Measurements from ENCODE around the gene CASP14.
"Not testable (repeated sequence)": the region's sequence is repeated elsewhere in the genome, so short reads cannot be mapped to it uniquely, and the experiment has no call there.

The CASP14 gene

DNA sequence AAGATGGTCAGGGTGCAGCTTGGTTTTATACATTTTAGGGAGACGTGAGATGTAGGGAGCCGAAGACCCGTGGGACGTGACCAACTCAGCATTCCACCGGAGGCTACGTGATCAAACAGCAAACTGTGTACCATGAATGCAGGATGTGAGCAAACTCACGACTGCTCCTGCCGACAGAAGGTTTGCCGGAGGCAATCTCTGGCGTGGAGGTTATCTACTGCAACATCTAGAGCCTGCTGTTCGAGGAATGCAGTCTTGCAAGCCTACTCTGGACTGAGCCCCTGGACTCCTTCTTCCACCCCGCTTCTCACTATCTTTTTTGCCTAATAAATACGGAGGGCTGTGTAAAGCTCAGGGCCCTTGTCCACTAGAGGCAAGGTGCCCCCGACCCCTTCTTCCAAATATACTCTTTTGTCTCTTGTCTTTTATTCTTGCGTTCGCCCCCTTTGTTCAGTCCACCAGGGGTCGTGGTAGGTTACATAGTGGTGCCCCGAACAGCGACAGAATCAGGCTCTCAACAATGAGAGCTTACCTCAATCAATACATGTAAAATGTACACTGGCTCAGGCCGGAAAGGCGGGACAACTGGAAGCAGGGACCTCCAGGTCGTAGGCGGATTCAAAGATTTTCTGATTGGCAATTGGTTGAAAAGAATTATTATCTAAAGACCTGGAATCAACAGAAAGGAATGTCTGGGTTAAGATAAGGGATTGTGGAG, 23.8 kb downstream of the CASP14 start:
- no peak for DNase-seq

DNA sequence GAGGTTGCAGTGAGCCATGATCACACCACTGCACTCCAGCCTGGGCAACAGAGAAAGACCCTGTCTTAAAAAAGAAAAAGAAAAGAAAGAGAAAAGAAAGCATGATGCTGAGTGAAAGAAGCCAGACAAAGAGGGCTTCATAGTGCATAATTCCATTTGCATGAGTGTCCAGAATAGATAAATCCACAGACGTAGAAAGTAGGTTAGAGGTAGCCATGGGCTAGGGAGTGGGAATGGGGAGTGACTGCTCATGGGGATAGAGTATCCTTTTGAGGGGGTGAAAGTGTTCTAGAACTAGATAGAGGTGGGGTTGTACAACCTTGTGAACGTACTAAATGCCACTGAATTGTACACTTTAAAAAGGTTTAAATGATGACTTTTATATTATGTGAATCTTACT, 25.1 kb downstream of the CASP14 start:
- no peak for DNase-seq

- DNase-seq = no peak
Observed at GRCh38 chr19:15075806-15076205, 26.5 kb downstream of the CASP14 start.

GRCh38 chr19:15080002-15080401, 30.7 kb downstream of the CASP14 start:
- DNase-seq = not testable (repeated sequence)

GRCh38 chr19:15081911-15082310, 32.6 kb downstream of the CASP14 start, which contains the start of gene OR1I1:
TSS of gene OR1I1 (plus strand) at chr19:15082211. CDS start at chr19:15087066, 4,855 bp downstream.
- DNase-seq = no peak

DNA sequence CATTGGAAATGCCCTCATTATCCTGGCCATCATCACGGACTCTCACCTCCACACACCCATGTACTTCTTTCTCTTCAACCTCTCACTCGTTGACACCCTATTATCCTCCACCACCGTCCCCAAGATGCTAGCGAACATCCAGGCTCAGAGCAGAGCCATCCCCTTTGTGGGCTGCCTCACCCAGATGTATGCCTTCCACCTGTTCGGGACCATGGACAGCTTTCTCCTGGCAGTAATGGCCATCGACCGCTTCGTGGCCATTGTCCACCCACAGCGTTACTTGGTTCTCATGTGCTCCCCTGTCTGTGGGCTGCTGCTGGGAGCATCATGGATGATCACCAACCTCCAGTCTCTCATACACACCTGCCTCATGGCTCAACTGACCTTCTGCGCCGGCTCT, 37.9 kb downstream of the CASP14 start:
- DNase-seq = no peak

DNA sequence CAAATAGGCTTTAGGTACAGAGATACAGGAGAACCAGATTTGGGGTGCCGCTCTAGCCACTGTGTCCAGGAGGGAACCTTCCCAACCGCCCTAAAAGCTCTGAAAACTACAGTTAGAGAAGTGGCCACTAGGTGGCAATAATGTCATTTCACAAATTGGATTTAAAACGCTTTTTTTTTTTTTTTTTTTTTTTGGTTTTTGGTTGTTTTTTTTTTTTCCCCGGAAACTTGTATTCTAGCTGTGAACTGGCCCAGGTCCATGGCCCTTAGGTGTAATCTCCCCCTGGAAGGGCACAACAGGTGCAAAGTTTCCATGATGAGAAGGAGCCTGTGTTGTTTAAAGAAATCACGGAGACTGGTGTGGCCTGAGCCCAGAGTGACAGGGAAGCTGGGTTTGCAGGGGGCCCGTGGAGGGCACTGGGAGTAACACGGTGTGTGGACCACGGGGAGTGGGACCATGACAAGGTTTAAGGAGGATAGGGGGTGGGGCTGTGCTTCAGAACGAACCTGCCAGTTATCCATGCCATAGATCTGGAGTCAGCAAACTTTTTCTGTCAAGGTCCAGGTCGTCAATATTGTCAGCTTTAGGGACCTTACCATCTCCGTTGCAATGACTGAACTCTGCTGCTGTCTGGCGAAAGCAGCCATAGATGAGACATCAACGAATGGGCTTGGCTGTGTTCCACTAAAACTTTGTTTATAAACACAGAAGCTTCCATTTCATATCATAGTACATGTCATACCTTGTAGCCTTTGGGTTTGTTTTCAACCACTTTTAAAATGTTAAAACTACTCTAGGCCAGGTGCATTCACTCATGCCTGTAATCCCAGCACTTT, 42.9 kb downstream of the CASP14 start:
- peak; percentile 51 to 77 for DNase-seq

DNA sequence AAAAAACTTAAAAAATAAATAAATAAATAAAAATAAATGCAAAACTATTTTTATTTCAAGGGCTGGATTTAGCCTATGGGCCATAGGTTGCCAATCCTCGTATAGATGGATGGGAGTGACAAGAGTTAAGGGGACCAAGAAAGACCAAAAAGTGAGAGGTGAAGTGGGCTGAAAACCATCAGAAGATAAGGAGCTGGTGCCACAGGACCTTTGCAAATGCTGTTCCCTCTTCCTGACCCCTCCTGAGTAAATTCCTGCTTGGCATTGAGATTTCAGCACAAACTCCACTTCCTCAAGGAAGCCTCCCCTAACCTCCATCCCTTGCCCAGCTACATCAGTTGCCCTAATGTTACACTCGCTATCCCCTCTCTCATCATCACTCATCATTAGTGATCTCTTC, 43.7 kb downstream of the CASP14 start:
- no peak for DNase-seq

DNA sequence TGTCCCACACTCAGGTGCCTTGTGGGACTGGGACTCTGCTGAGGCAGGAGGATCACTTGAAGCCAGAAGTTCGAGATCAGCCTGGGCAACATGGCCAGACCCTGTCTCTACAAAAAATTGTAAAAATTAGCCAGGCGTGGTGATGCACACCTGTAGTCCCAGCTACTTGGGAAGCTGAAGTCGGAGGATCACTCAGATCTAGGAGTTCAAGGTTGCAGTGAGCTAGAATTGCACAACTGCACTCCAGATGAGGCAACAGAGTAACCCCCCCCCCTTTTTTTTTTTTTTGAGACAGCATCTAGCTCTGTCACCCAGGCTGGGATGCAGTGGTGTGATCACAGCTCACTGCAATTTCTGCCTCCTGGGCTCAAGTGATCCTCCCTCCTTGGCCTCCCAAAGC, 46.9 kb downstream of the CASP14 start:
- DNase-seq = no peak

- DNase-seq = not testable (repeated sequence)
Observed at GRCh38 chr19:15097980-15098379, 48.7 kb downstream of the CASP14 start.

DNA sequence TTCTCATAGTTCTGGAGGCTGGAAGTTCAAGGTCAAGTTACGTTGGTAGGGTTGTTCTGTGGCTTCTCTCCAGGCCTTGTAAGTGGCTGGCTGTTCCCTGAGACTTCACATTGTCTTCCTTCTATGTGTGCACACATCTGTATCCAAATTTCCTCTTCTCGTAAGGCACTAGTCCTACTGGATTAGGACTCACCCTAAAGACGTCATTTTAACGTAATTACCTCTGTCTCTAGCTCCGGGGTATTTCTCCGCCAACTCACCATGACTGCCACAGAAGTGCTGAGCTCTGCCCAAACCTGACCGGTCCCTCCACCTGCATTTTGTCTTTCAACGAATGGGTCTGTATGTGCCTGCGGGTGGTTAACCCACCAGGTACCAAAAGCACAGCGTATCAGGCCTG, 49.2 kb downstream of the CASP14 start:
- no peak for DNase-seq

GRCh38 chr19:15099017-15099582, 49.8 kb downstream of the CASP14 start:
- DNase-seq = no peak

DNA sequence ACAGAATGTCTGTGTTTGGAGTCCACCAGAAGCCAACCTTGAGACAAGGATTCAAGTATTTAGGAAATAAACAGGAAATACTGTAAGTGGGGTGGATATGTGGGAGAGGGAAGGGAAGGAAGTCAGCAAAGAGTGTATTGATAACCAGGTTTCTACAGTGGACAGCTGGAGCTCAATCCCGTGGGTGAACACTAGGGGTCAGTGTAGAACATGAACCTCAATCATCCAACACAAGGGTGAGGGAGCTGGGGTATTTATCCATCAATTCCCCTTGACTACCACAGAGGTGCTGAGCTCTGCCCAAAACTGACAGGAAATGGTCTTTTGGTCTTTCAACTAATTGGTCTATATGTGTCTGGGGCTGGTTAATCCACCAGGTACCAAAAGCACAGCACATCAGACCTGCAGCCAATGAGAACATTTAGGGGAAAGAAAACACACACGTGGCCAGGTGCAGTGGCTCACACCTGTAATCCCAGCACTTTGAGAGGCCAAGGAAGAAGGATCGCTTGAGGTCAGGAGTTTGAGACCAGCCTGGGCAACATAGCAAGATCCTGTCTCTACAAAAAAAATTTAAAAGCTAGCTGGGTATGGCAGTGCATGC, 52.3 kb downstream of the CASP14 start:
- DNase-seq = peak; percentile 56 to 57

DNA sequence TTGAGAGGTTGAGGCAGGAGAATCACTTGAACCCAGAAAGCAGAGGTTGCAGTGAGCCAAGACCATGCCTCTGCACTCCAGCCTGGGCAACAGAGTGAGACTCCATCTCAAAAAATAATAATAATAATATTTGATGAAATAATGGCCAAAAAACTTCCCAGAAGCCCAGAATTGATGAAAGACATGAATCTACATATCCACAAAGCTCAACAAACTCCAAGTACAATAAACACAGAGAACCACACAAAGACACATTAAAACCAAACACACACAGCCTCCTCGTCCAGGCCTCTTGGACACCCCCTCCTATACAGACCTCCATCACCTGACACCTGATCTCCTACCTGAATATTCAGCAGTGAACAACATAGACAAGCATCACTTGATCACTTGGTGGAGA, 54.7 kb downstream of the CASP14 start:
- DNase-seq = no peak

DNA sequence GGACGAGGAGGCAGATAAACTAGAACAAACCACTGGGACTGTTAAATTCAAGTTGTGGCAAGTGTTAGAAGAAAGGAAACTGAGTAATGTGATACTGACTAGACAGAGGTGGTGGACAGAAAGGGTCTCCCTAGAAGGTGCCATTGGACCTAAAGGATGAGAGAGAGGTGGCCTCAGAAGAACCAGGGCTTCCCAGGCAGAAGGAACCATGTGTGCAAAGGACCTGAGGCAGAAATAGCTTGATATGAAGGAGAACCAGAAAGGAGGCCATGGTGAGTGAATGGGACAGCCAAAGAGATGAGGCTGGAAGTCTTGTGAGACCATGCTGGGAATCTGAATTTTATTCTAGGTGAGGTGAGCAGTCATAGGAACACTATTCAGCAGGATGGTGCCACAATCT, 55.1 kb downstream of the CASP14 start:
- no peak for DNase-seq

DNA sequence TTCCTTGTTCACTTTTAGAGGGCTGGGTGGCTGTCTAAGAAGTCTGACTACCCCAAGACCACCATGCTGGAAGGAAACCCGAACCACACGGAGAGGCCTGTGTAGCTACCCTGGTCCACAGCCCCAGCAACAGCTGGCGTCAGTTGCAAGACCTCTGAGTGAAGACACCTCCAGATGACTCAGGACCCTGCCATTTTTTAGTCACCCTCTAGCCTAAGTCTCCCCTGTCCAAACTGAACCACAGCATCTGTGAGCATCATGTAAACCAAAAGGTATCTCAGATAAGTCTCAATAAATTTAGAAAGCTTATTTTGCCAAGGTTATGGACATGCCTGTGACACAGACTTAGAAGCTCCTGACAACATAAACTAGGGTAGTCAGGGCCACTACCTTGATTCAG, 55.8 kb downstream of the CASP14 start:
- DNase-seq = no peak

DNA sequence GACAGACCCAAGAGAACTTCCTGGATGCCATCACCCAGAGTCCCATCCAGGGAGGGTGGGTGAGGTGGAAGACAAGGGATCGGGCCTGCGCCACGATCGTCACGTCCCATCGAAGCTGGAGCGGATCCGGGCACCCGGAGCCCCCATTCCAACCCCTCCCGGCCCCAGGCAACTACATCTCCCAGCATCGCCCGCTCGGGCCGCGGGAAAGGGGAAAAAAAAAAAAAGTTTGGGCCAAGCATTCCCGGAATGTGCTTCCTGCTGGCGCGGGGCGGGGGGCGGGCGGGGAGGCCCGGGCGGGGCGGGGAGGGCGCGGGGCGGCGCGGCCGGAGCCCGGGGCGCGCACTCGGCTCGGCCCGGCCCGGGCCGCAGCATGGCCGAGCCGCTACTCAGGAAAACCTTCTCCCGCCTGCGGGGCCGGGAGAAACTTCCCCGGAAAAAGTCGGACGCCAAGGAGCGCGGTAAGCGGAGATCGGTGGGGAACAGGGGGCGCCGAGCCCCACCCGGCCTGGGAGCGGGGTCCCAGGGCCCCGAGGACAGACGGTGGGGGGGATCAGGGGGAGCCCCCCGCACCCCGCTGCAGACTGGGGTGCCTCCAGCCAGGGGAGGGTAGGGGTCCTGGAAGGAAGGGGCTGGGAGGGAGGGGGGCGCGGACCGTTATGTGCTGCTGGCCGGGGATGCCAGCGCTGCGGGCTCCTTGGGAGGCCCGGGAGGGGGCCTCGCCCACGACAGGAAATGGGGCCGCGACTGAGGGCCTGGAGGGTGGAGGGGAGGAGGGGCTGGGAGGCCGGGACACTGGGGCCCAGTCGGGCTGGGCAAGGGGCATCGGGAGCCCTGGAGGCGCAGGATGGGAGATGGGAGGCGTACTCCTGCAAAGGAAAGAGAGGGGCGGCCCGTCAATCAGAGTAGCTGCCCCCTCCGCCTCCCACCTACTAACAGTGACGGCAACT, 58.1 kb downstream of the CASP14 start, which contains the start of gene SYDE1:
SYDE1 (plus strand) TSS at position 341 of the 950 bp plus-strand sequence; CDS start at position 374, 33 bp downstream.
- DNase-seq = no peak
